GM18499 (cell line): Measurements from ENCODE around the gene PPM1H.

Experiments
- ATAC-seq: cut with Tn5 transposase; IDR thresholded peaks from one replicate; pipeline ENCODE4 v1.9.1; 2021; ENCODE audit warnings: moderate number of reproducible peaks; ENCODE audit not compliant: insufficient read depth, unreplicated experiment

Gene PPM1H

GRCh38 chr12:62632411-62632918 lies 302.5 kb downstream of the PPM1H start:
- ATAC-seq: no peak

- ATAC-seq: no peak
These were observed 303.2 kb downstream of the PPM1H start for GRCh38 chr12:62631471-62632410.

GRCh38 chr12:62629971-62630739 lies 304.8 kb downstream of the PPM1H start:
- ATAC-seq: no peak

GRCh38 chr12:62629413-62629812 lies 305.5 kb downstream of the PPM1H start:
- ATAC-seq: no peak

GRCh38 chr12:62627181-62627580 lies 307.8 kb downstream of the PPM1H start:
- ATAC-seq: no peak

DNA sequence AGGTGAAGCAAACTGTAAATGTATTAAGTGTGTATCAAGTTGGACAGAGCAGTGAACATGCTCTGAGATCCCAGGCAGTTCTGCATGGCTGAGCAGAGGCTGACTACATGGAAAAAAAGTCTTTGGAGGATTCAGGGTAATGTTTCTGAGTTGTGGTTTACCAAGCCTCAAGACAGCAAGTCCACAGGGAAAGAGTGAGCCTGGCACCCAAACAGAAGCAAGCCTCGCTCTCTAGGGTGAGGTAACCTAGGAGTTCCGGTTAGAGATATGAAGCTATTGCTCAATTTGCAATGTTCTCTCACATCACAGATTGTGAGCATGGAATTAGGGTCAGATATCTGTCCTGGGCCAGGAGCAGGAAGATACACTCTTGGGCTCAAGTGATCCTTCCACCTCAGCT lies 309.7 kb downstream of the PPM1H start:
- ATAC-seq: no peak

- ATAC-seq: no peak
These were observed 312.8 kb downstream of the PPM1H start for GRCh38 chr12:62622177-62622576.

DNA sequence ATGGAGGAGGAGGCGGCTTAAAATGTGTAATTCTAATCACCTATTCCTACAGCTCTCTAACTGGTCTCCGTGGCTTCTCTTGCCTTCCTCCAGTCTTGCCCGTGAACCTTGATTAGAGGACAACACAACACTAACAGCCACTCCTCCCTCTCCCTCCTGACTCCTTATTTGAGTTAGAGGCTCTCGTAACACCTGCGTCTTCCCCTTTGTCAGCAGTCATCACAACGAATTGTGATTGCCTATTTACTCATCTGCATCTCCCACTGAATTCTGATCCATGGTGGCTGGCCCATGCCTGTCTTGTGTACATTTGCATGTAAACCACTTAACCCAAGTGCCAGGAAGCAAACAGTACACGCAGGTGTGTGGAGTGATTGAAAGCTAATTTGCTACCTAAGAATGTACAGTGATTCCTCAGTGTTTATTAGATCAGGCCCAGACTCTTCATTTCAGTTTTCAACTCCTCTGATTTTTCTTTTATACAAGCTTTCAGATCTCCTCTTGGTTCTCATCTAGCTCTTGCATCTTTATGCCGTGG lies 313.8 kb downstream of the PPM1H start:
- no peak for ATAC-seq

- no peak for ATAC-seq
These were observed 316.0 kb downstream of the PPM1H start for GRCh38 chr12:62618930-62619329.

DNA sequence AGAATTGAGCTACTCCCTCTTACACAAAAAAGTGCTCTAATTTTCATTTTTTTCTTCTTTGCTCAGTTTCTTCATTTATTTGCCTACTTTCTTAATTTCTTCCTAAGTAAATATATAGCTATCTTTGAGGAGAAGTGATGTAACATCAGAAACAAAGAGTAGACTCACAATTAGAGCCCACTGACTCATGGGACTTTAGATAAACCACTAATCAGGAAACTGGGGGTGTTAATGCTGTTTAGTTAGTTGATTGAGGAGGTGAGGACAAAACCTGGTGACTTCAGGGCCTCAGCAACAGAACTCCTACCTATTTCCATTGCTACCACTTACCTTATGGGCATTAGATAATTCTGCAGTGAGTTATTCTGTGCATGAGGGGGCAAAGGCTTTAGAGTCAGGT lies 316.6 kb downstream of the PPM1H start:
- no peak for ATAC-seq

DNA sequence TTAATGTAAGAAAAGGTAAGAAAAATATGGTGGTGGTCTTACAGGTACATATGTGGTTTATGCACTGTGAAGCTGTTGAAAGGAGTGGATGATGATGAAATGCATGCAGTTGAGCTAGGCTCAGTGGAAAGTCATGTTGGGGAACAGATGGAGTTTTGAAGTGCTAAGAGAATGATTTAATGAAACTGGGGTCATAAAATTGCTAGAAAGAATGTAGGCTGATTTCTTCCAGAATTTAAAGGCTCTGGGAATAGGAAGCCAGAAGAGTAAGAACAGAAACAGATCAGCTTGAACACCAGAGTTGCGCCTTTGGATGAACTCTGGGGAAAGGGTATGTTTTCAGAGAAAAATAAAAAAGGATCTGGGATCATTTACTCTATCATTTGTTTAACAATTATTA lies 321.9 kb downstream of the PPM1H start:
- no peak for ATAC-seq

GRCh38 chr12:62606654-62607053 lies 328.3 kb downstream of the PPM1H start:
- no peak for ATAC-seq

DNA sequence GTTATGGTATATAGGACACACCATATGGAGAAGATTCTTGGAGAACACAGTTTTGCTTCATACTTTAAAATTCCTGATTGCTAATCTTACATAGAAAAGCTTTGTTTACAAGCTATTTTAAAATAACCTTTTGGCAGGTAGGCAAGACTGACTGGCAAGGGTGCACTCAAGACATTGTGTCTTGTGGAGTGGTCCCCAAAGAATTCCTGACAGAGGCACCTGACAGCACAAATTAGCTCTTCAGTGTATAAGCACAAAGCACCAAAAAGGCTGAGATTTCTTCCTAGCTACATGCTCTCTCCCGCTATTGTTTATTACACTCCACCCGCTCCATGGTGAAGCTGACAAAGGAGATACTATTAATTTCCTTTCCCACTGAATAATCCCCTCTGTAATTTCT lies 329.0 kb downstream of the PPM1H start:
- ATAC-seq: no peak

- no peak for ATAC-seq
These were observed 330.1 kb downstream of the PPM1H start for GRCh38 chr12:62604871-62605270.

DNA sequence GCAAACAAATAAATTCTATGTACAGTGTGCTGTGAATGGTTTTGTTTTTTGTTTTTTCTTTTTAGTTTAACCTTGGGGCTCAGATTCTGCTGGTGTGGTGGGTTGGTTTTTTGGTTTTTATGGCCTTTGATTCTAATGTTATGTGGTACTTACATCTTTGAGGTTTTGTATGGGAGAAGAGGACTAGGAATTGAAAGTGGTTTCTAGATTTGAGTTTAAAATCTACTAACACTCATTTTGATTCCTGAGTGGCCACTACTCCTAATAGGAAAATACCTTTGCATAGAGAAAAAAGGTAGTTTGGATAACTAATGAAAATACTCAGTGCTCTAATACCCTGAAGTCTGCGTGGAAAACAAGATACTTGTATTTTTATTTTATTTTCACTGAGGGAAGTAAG lies 330.6 kb downstream of the PPM1H start:
- ATAC-seq: no peak

DNA sequence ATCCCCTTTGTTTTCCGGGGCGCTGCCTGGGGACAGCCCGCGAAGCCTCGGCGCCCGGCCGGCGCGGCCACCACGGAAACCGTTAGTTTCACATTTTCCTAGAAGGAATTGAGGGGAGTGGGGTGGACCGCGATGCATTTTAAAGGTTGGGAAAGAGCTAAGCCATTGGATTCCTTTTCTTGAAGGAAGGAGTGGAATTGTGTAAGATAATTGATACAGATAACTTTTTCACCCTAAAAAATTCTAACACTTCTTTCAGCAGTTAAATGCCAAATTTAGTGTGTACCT lies 331.2 kb downstream of the PPM1H start:
- ATAC-seq: no peak

GRCh38 chr12:62603061-62603810 lies 331.7 kb downstream of the PPM1H start:
- ATAC-seq: peak; percentile 54

- peak; percentile 56 for ATAC-seq
These were observed 332.5 kb downstream of the PPM1H start for GRCh38 chr12:62602255-62603060.

GRCh38 chr12:62601765-62602164 lies 333.2 kb downstream of the PPM1H start:
- no peak for ATAC-seq
